CD4-positive, alpha-beta T cell treated with Interleukin-2 at 100 ng/mL for 4 hours (primary cell): ENCODE data around the gene TGM1.

Experiments
- DNase-seq: peaks from one replicate; pipeline ENCODE4 v3.0.0-alpha.2; 2020; ENCODE audit warnings: low spot score

TGM1 gene

GRCh38 chr14:24262821-24263733 is at the start of gene TGM1:
Gene TGM1, minus strand, starts transcription at chr14:24263177. Its CDS starts 825 bp downstream, at chr14:24262352.
- no peak for DNase-seq

GRCh38 chr14:24311837-24312615 is 49.0 kb upstream of the TGM1 start:
- peak; percentile 28 for DNase-seq

- peak; percentile 72 for DNase-seq
Measured at GRCh38 chr14:24310646-24311604, 47.9 kb upstream of the TGM1 start, which contains the start of gene LTB4R. Gene LTB4R, plus strand, starts transcription at chr14:24311502. Its CDS starts 4,150 bp downstream, at chr14:24315652.

GRCh38 chr14:24310265-24310645 is 47.3 kb upstream of the TGM1 start:
- no peak for DNase-seq

GRCh38 chr14:24309538-24310264 is 46.7 kb upstream of the TGM1 start, which contains the start of gene LTB4R2:
Gene LTB4R2, plus strand, starts transcription at chr14:24310140. Its CDS starts 525 bp downstream, at chr14:24310665.
- no peak for DNase-seq

- DNase-seq = no peak
Measured at GRCh38 chr14:24308342-24309124, 45.6 kb upstream of the TGM1 start.

GRCh38 chr14:24307575-24308341 is 44.8 kb upstream of the TGM1 start, which contains the start of gene CIDEB:
Gene CIDEB, minus strand, starts transcription at chr14:24307977. Its CDS starts 119 bp downstream, at chr14:24307858.
- DNase-seq = peak; percentile 74

GRCh38 chr14:24307156-24307574 is 44.2 kb upstream of the TGM1 start:
- DNase-seq = no peak

- no peak for DNase-seq
Measured at GRCh38 chr14:24304019-24304387, 41.0 kb upstream of the TGM1 start.

- DNase-seq = no peak
Measured at GRCh38 chr14:24300326-24300980, 37.5 kb upstream of the TGM1 start.

- peak; percentile 91 for DNase-seq
Measured at GRCh38 chr14:24299255-24300191, 36.5 kb upstream of the TGM1 start, which contains the start of the genes DHRS1 and NOP9. Gene DHRS1, minus strand, starts transcription at chr14:24299780. Its CDS starts 674 bp downstream, at chr14:24299106. Gene NOP9, plus strand, starts transcription at chr14:24299850. Its CDS starts 105 bp downstream, at chr14:24299955.

- no peak for DNase-seq
Measured at GRCh38 chr14:24298892-24299254, 35.9 kb upstream of the TGM1 start.

- DNase-seq = no peak
Measured at GRCh38 chr14:24297190-24297964, 34.4 kb upstream of the TGM1 start.

- peak; percentile 87 for DNase-seq
Measured at GRCh38 chr14:24296341-24297157, 33.6 kb upstream of the TGM1 start.

- DNase-seq = no peak
Measured at GRCh38 chr14:24293525-24293924, 30.5 kb upstream of the TGM1 start.
